ENCODE data around the gene ETS1.

Gene ETS1

GRCh38 chr11:128593281-128593680 lies 5.9 kb upstream of the ETS1 start:
- DNase-seq (ENCODE audit: low read depth), result no peak

- DNase-seq (ENCODE audit: low read depth), result no peak
These were observed 5.1 kb upstream of the ETS1 start for GRCh38 chr11:128592454-128592853.

GRCh38 chr11:128590587-128590986 lies 3.2 kb upstream of the ETS1 start:
- no peak for DNase-seq (ENCODE audit: low read depth)

- DNase-seq (ENCODE audit: low read depth), result no peak
These were observed 2.6 kb upstream of the ETS1 start for GRCh38 chr11:128589998-128590397.

- DNase-seq (ENCODE audit: low read depth), result no peak
These were observed 735 bp upstream of the ETS1 start for GRCh38 chr11:128588093-128588492.

GRCh38 chr11:128586689-128587088 lies 669 bp downstream of the ETS1 start:
- DNase-seq (ENCODE audit: low read depth), result no peak

GRCh38 chr11:128585498-128586238 lies 1.7 kb downstream of the ETS1 start:
- no peak for DNase-seq (ENCODE audit: low read depth)

- no peak for DNase-seq (ENCODE audit: low read depth)
These were observed 3.1 kb downstream of the ETS1 start for GRCh38 chr11:128584253-128584652.

- DNase-seq (ENCODE audit: low read depth), result no peak
These were observed 4.6 kb downstream of the ETS1 start for GRCh38 chr11:128582496-128583366.

- no peak for DNase-seq (ENCODE audit: low read depth)
These were observed 5.6 kb downstream of the ETS1 start for GRCh38 chr11:128581561-128582272.

GRCh38 chr11:128580612-128581011 lies 6.7 kb downstream of the ETS1 start:
- no peak for DNase-seq (ENCODE audit: low read depth)

- no peak for DNase-seq (ENCODE audit: low read depth)
These were observed 7.4 kb downstream of the ETS1 start for GRCh38 chr11:128579798-128580504.

- no peak for DNase-seq (ENCODE audit: low read depth)
These were observed 10.8 kb downstream of the ETS1 start for GRCh38 chr11:128576555-128576954.

- no peak for DNase-seq (ENCODE audit: low read depth)
These were observed 11.4 kb downstream of the ETS1 start for GRCh38 chr11:128575961-128576350.

GRCh38 chr11:128575174-128575960 lies 12.0 kb downstream of the ETS1 start:
- no peak for DNase-seq (ENCODE audit: low read depth)

- no peak for DNase-seq (ENCODE audit: low read depth)
These were observed 12.8 kb downstream of the ETS1 start for GRCh38 chr11:128574576-128575011.

GRCh38 chr11:128573638-128574037 lies 13.7 kb downstream of the ETS1 start:
- DNase-seq (ENCODE audit: low read depth), result no peak

- no peak for DNase-seq (ENCODE audit: low read depth)
These were observed 14.4 kb downstream of the ETS1 start for GRCh38 chr11:128572965-128573364.

GRCh38 chr11:128570632-128571031 lies 16.7 kb downstream of the ETS1 start:
- DNase-seq (ENCODE audit: low read depth), result no peak

- no peak for DNase-seq (ENCODE audit: low read depth)
These were observed 18.1 kb downstream of the ETS1 start for GRCh38 chr11:128569291-128569690.

- no peak for DNase-seq (ENCODE audit: low read depth)
These were observed 19.1 kb downstream of the ETS1 start for GRCh38 chr11:128568166-128568778.

Measured in activated T-cell treated with anti-CD3 and anti-CD28 coated beads for 24 hours (primary cell).